Upper lobe of left lung (tissue), 4 donors: Measurements from ENCODE around the gene PDE6H.

Experiments
- EP300 ChIP-seq, 4 donors: sonication (generic); formaldehyde crosslinking; IDR thresholded peaks; one replicate each; pipeline ENCODE4 v1.5.1; 2017; ENCODE audit warnings: antibody characterized with exemption in 4 of 4, control low read depth in 2 of 4
- POLR2A ChIP-seq, 4 donors: fragments of 450-650 bp; IDR thresholded peaks; one replicate each; pipeline ENCODE4 v1.5.1; 2016 to 2017; ENCODE audit warnings: antibody characterized with exemption in 4 of 4, mild to moderate bottlenecking in 2 of 4
- POLR2AphosphoS5 ChIP-seq, 2 donors: sonication (generic); formaldehyde crosslinking; IDR thresholded peaks; one replicate each; pipeline ENCODE4 v1.5.1; 2017; ENCODE audit warnings: antibody characterized with exemption in 2 of 2
- TF ChIP-seq, protein P1 (sequence below), 6 experiments: fragments of 450-650 bp in 4 of 6; fragments of 200-600 bp in 2 of 6; sonication (generic) in 2 of 6; IDR thresholded peaks; one replicate each; pipeline ENCODE4 v1.5.1; 2016 to 2019; ENCODE audit warnings: antibody characterized with exemption in 6 of 6

DNA sequence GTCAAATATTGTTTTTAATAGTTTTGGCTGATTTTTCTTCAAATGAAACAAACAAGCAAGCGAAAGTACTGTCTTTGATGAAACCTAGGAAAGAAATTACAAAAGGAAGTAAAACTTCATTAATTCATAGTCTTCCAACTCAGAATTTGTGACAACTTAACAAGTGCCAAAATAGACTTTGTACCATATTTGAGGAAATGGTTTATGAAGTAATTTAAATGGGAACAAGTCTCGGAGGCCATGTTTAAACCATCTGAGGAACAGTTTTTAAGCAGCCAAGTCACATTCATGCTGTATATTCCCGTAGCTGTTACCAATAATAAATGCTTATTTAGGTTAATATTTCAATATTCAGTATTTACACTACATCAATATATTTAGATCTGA is 10.7 kb upstream of the PDE6H start:
- TF ChIP-seq, protein P1, sequence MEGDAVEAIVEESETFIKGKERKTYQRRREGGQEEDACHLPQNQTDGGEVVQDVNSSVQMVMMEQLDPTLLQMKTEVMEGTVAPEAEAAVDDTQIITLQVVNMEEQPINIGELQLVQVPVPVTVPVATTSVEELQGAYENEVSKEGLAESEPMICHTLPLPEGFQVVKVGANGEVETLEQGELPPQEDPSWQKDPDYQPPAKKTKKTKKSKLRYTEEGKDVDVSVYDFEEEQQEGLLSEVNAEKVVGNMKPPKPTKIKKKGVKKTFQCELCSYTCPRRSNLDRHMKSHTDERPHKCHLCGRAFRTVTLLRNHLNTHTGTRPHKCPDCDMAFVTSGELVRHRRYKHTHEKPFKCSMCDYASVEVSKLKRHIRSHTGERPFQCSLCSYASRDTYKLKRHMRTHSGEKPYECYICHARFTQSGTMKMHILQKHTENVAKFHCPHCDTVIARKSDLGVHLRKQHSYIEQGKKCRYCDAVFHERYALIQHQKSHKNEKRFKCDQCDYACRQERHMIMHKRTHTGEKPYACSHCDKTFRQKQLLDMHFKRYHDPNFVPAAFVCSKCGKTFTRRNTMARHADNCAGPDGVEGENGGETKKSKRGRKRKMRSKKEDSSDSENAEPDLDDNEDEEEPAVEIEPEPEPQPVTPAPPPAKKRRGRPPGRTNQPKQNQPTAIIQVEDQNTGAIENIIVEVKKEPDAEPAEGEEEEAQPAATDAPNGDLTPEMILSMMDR (IDR thresholded peaks at IDR 0.05) = no peak
- TF ChIP-seq POLR2A (IDR thresholded peaks at IDR 0.05) = no peak
- TF ChIP-seq POLR2AphosphoS5 (IDR thresholded peaks at IDR 0.05) = no peak
- TF ChIP-seq EP300 (IDR thresholded peaks at IDR 0.05) = no peak
